ENCODE results near the gene MET. TPM values are rescaled to one million over a fixed set of nuclear protein-coding genes. Genes with fewer than 3 reads are reported as not detected.
A peak's percentile ranks its signal among the peaks of the same experiment; 100 is the strongest.

MET gene
- total and polyA plus RNA-seq, 2 donors (not counting 3 experiments of a cell fraction or from before 2014, with no cell fraction given), result 21.1 to 44.5 TPM

DNA sequence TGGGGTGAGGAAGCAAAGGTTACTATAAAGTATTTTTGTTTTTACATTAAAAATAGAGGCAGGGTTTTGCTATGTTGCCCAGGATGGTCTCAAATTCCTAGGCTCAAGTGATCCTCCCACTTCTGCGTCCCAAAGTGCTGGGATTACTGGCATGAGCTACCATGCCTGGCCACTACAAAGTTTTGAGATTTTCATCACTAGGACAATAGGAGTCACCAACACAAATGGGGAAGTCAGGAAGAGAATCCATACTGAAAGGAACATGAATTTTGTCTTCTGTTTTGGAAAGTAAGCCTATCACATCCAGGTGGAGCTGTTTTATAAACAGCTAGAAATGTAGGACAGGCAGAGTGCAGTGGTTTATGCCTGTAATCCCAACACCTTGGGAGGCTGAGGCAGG, 170.4 kb downstream of the MET start:
- H3K4me3 ChIP-seq (replicated peaks in 1 of 3; ENCODE audit: insufficient read depth in 1 of 3, low read depth in 1 of 3, low read length in 3 of 3), result no peak overlapping the region
- POLR2A ChIA-PET, result no interaction called here
- no TSS peak for BruUV-seq (replicated peaks)
- H3K4me1 ChIP-seq (ENCODE audit: control insufficient read depth, extremely low read depth, insufficient read depth, low read length), result no peaks in the 10 kb centered on the region
- H3K36me3 ChIP-seq (ENCODE audit: control insufficient read depth in 2 of 2, extremely low read depth in 1 of 2, insufficient read depth in 2 of 2, low read length in 2 of 2), result no peaks in the 10 kb centered on the region
- no peak for FAIRE-seq
- no peak overlapping the region for H3K4me2 ChIP-seq (ENCODE audit: insufficient read depth, low read length)
- no peaks in the 10 kb centered on the region for H3K27me3 ChIP-seq (ENCODE audit: control insufficient read depth in 2 of 2, insufficient read depth in 2 of 2, low read length in 2 of 2)
- H3K9ac ChIP-seq (replicated peaks; ENCODE audit: extremely low read depth, insufficient read depth, low read length), result no peak overlapping the region
- intact Hi-C loops (cut with micrococcal nuclease), result no loop called here
- H3K79me2 ChIP-seq (ENCODE audit: control insufficient read depth, insufficient read depth, low read length), result no peaks in the 10 kb centered on the region
- H3K27ac ChIP-seq (ENCODE audit: insufficient read depth, low read depth, low read length), result no peak overlapping the region
- no peaks in the 10 kb centered on the region for H3K9me1 ChIP-seq (replicated peaks; ENCODE audit: control insufficient read depth, extremely low read depth, insufficient read depth, low read length)
- CTCF ChIA-PET, result interaction anchor here (1.0 kb wide), 2 partner anchors 10 to 14 kb away, joined by 3 read pairs; no protein-coding TSS in a partner anchor
- dilution Hi-C loops (cut with MboI; ENCODE audit: extremely low pct_ligation_motif_present, low sequenced_read_pairs), result no loop called here
- H3K9me3 ChIP-seq (replicated peaks; ENCODE audit: control insufficient read depth, insufficient read depth, low read length), result no peaks in the 10 kb centered on the region
- DNase-seq (ENCODE audit: low read depth, low spot score), result no peak
- no peak overlapping the region for H2AFZ ChIP-seq (ENCODE audit: low read depth, low read length)
- no peaks in the 10 kb centered on the region for H4K20me1 ChIP-seq (replicated peaks; ENCODE audit: control insufficient read depth, extremely low read depth, insufficient read depth, low read length)
- TF ChIP-seq, protein P1, sequence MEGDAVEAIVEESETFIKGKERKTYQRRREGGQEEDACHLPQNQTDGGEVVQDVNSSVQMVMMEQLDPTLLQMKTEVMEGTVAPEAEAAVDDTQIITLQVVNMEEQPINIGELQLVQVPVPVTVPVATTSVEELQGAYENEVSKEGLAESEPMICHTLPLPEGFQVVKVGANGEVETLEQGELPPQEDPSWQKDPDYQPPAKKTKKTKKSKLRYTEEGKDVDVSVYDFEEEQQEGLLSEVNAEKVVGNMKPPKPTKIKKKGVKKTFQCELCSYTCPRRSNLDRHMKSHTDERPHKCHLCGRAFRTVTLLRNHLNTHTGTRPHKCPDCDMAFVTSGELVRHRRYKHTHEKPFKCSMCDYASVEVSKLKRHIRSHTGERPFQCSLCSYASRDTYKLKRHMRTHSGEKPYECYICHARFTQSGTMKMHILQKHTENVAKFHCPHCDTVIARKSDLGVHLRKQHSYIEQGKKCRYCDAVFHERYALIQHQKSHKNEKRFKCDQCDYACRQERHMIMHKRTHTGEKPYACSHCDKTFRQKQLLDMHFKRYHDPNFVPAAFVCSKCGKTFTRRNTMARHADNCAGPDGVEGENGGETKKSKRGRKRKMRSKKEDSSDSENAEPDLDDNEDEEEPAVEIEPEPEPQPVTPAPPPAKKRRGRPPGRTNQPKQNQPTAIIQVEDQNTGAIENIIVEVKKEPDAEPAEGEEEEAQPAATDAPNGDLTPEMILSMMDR (IDR thresholded peaks at IDR 0.05; ENCODE audit: extremely low read depth in 1 of 2, insufficient read depth in 1 of 2, low read depth in 1 of 2, low read length in 2 of 2), result no peak
- no peak for TF ChIP-seq GATA2 (IDR thresholded peaks at IDR 0.05; ENCODE audit: insufficient read depth, insufficient read length, low read depth, low read length)
- TF ChIP-seq, protein P2, sequence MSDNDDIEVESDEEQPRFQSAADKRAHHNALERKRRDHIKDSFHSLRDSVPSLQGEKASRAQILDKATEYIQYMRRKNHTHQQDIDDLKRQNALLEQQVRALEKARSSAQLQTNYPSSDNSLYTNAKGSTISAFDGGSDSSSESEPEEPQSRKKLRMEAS (IDR thresholded peaks at IDR 0.05; ENCODE audit: insufficient read depth, insufficient read length), result no peak
- no peak for TF ChIP-seq MYC (IDR thresholded peaks at IDR 0.05; ENCODE audit: low read depth, low read length)

DNA sequence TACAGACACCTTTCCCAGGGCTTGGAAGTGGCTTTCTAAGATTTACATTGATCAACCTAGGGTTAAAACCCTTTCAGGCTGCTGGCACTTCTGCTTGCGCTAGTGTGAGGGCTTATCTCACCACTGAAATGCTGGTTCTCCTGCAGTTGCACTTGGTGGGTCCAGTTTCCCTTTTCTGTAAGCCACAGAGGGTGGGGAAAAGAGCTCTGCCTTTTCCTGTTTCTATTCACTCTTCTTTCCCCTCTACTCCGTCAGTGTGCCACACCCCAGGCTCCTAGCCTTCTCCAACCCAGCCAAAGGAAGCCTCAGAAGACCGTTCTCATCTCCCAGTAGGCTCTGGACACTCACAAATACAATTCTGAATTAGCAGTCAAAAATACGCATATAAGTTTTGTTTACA, 171.4 kb downstream of the MET start:
- no peaks in the 10 kb centered on the region for H3K9me1 ChIP-seq (replicated peaks; ENCODE audit: control insufficient read depth, extremely low read depth, insufficient read depth, low read length)
- H3K9ac ChIP-seq (replicated peaks; ENCODE audit: extremely low read depth, insufficient read depth, low read length), result no peak overlapping the region
- intact Hi-C loops (cut with micrococcal nuclease) (no loop called here), dilution Hi-C loops (cut with MboI; ENCODE audit: extremely low pct_ligation_motif_present, low sequenced_read_pairs) (no loop called here)
- no peaks in the 10 kb centered on the region for H3K9me3 ChIP-seq (replicated peaks; ENCODE audit: control insufficient read depth, insufficient read depth, low read length)
- no peak overlapping the region for H3K27ac ChIP-seq (ENCODE audit: insufficient read depth, low read depth, low read length)
- no peak overlapping the region for H3K4me3 ChIP-seq (replicated peaks in 1 of 3; ENCODE audit: insufficient read depth in 1 of 3, low read depth in 1 of 3, low read length in 3 of 3)
- CTCF ChIA-PET, result interaction anchor here (1.0 kb wide), 1 partner anchor 11 kb away, joined by 3 read pairs; no protein-coding TSS in a partner anchor
- POLR2A ChIA-PET, result no interaction called here
- DNase-seq (ENCODE audit: low read depth, low spot score), result no peak
- no peaks in the 10 kb centered on the region for H3K27me3 ChIP-seq (ENCODE audit: control insufficient read depth in 2 of 2, insufficient read depth in 2 of 2, low read length in 2 of 2)
- peak overlapping the region; percentile 40 for H2AFZ ChIP-seq (ENCODE audit: low read depth, low read length)
- no peak for TF ChIP-seq FOS (IDR thresholded peaks at IDR 0.05; ENCODE audit: borderline replicate concordance, insufficient read depth, low read length)
- no peak for TF ChIP-seq POLR2AphosphoS5 (IDR thresholded peaks at IDR 0.05; ENCODE audit: insufficient read depth, low read depth, low read length)
- no peaks in the 10 kb centered on the region for H3K4me1 ChIP-seq (ENCODE audit: control insufficient read depth, extremely low read depth, insufficient read depth, low read length)
- H3K79me2 ChIP-seq (ENCODE audit: control insufficient read depth, insufficient read depth, low read length), result no peaks in the 10 kb centered on the region
- no peak for FAIRE-seq
- BruUV-seq (replicated peaks), result no TSS peak
- no peak overlapping the region for H3K4me2 ChIP-seq (ENCODE audit: insufficient read depth, low read length)
- no peaks in the 10 kb centered on the region for H3K36me3 ChIP-seq (ENCODE audit: control insufficient read depth in 2 of 2, extremely low read depth in 1 of 2, insufficient read depth in 2 of 2, low read length in 2 of 2)
- no peaks in the 10 kb centered on the region for H4K20me1 ChIP-seq (replicated peaks; ENCODE audit: control insufficient read depth, extremely low read depth, insufficient read depth, low read length)

Other genes starting within 250 kb of the MET start
- gene CAV2, start 172.5 kb upstream of the MET start, total RNA-seq, result 146 and 179 TPM in 2 replicates
- 258 and 327 TPM in 2 replicates for gene CAV2, start 172.5 kb upstream of the MET start, polyA plus RNA-seq
- gene CAV1, start 147.2 kb upstream of the MET start, total RNA-seq, result 1,126 and 1,483 TPM in 2 replicates
- gene CAV1, start 147.2 kb upstream of the MET start, polyA plus RNA-seq, result 3,129 and 3,339 TPM in 2 replicates
- gene CAPZA2, start 190.4 kb downstream of the MET start, total RNA-seq, result 343 and 347 TPM in 2 replicates
- gene CAPZA2, start 190.4 kb downstream of the MET start, polyA plus RNA-seq, result 35.4 and 48.1 TPM in 2 replicates

Measured in endothelial cell of umbilical vein (primary cell).